Subcutaneous adipose tissue (tissue), 4 donors: ENCODE results near the gene HS3ST3B1. TPM values are rescaled to one million over a fixed set of nuclear protein-coding genes. Genes with fewer than 3 reads are reported as not detected.

Experiments used
- total RNA-seq, 4 donors: library from RNA; depleted of rRNA; stranded (reverse); fragments of >200 nt; gene quantifications; one replicate each; pipeline ENCODE4 v1.1.0, GENCODE V29; 2016
- TF ChIP-seq, protein P1 (sequence below): fragments of 450-650 bp; IDR thresholded peaks from one replicate; pipeline ENCODE4 v1.5.1; 2016; ENCODE audit warnings: low read depth, mild to moderate bottlenecking, control low read depth, antibody characterized with exemption, moderate library complexity

The HS3ST3B1 gene
- total RNA-seq, 4 donors from 2014 or later = 0.66 to 2.4 (median 1.1) TPM

DNA sequence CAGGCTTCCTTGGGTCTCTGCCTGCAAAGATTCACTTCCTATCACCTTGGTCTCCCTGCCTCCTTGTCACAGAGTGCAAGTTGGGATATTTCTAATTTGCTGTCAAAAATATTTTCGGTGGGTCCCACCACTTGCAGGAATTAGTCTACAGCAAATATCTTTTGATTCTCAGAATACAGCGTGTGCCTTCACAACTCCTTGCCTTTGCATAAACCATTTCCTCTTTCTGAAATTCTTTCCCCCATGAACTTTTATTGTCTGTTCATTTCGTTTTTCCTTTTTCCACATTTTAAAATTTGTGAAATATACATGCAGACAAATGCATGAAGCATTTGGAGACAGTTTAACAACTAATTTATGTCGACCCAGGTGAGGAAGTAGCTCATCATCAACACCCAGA, 60.0 kb downstream of the HS3ST3B1 start:
- TF ChIP-seq, protein P1, sequence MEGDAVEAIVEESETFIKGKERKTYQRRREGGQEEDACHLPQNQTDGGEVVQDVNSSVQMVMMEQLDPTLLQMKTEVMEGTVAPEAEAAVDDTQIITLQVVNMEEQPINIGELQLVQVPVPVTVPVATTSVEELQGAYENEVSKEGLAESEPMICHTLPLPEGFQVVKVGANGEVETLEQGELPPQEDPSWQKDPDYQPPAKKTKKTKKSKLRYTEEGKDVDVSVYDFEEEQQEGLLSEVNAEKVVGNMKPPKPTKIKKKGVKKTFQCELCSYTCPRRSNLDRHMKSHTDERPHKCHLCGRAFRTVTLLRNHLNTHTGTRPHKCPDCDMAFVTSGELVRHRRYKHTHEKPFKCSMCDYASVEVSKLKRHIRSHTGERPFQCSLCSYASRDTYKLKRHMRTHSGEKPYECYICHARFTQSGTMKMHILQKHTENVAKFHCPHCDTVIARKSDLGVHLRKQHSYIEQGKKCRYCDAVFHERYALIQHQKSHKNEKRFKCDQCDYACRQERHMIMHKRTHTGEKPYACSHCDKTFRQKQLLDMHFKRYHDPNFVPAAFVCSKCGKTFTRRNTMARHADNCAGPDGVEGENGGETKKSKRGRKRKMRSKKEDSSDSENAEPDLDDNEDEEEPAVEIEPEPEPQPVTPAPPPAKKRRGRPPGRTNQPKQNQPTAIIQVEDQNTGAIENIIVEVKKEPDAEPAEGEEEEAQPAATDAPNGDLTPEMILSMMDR = no peak

DNA sequence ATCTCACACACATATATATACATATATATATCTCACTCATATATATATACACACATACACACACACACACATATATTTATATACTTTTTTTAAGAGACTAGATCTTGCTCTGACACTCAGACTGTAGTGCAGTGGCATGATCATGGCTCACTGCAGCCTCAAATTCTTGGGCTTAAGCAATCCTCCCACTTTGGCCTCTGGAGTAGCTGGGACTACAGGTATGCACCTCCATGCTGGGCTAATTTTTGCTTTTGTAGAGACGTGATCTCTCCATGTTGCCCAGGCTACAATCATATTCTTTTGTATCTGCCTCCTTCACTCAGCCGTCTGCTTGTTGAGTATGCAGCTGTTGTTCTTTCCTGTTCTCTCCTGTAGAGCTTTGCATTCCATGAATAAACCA, 60.6 kb downstream of the HS3ST3B1 start:
- TF ChIP-seq, protein P1 = no peak

DNA sequence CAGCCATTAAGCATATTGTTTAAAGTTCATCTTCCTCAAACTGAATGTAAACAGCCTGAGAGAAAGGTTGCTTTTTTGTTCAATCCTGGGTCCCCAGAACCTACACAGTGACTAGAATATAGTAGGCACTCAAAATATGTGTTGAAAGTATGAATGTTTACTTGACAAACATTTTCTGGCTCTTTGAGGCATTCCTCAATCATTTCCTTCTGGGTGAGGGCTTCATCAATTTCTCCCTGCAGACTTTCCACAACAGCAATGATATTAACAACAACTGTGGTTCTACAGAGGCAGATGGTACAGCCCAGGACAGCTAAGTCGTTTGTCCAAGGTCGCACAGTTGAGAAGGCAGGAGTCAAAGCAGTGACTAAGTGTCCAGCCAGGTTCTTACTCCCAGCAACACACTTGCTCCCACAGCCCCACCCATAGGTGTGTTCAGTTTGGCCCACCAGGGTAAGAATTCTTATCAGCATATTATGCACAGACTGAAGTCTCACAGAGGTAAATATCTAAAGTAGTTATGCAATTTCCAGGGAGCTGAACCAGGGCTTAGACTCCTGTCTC, 61.1 kb downstream of the HS3ST3B1 start:
- TF ChIP-seq, protein P1 = no peak

DNA sequence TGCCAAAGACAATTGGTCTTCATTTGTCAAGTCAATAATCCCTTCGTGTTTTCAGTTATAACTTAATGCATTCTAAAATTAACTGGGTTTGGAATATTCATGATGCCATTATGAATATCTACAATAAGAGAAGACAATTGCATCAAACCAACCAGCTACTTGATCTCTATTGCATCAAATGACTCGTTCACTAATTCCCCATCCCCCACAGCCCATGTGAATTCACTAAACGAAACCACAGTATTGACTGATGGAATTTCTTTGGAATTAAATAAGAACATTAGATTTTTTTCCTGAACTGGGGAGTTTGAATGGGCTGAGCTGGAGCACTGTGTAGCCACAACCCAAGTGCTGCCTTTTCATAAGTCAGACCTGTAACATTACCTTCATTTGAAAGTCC, 65.3 kb downstream of the HS3ST3B1 start:
- TF ChIP-seq, protein P1 = no peak

DNA sequence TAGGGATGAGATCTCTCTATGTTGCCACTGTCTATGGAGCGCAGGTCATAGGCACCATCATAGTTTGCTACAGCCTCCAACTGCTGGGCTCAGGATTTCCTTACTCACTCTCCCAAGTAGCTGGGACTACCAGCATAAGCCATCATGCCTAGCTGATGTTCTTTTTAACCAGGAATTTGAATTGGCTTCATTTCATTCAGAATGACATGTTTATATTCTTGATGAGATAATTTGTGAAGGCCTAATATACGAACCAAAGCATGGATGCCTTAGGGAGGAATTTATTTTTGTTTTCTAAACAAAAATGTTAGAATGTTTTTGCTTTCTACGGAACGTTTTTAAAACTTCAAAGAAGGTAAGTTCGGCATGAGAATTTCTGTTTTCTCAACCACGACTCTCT, 71.6 kb downstream of the HS3ST3B1 start:
- TF ChIP-seq, protein P1 = no peak

DNA sequence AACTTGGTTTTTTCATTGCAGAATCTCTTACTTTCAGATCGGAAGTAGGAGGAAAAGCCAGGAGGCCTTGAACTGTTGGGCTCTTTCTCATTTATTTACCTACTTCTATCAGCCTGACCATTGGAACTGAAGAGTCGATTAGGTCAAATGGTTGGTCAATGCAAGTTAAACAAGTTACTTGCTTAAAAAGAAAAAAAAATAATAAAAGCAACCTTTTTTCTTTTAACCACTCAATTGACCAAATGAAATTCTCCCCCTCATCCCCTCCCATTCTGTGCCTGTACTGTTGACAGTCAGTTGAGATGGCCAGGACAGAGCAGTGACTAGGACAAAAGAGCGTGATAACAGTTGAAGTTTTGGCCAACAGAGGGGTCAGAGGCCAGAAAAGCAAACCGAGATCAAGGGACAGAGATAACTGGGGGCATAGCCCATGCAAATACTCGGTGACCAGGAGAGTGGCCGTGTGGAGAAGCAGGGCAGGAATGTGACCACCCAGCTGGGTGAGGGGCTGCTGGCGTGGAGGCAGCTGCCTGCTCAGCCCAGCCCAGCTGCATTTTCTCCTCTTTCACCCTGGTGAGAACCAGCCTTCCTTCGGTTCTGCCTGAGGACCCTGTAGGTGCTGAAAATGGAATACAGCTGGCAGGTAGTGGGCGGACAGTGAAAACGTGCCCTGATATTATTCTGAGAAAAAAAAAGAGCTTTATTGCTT, 72.2 kb downstream of the HS3ST3B1 start:
- TF ChIP-seq, protein P1 = no peak

DNA sequence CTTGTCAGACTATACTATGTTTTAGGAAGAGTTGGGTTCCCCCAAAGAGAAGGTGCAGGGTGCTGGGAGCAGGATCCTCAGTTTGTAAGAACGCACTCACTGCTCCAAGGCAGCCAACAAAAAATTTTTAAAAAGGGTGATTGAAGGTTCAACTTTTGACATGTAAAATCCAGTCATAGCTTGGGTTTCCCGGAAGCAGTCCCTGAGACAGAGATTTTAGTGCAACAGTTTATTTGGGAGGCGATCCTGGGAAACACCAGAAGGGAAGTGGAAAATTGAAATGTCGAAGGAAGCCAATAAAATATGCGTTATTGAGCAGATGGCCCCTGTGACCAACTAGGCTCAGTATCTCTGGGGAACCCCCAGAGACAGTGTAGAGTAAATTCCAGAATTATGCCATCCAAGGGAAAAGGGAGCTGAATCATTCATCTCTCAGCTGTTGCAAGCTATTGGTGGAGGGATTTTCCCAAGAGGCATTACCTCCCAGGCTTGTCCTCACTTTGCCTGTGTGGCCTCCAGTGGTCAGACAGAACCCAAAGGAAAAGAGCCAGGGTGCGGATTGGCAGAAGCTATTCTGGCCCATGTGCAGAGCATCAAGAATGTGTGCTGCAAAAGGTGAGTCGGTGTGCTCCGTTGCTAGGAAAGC, 72.9 kb downstream of the HS3ST3B1 start:
- TF ChIP-seq, protein P1 = no peak
